ELR (cell line): ENCODE measurements around the gene IRF2.

Experiments used
- DNase-seq: peaks from one replicate; pipeline ENCODE4 v3.0.0-alpha.2; 2015; ENCODE audit warnings: low read depth

The IRF2 gene

GRCh38 chr4:184368290-184368689 lies 106.1 kb downstream of the IRF2 start:
- DNase-seq, result no peak

DNA sequence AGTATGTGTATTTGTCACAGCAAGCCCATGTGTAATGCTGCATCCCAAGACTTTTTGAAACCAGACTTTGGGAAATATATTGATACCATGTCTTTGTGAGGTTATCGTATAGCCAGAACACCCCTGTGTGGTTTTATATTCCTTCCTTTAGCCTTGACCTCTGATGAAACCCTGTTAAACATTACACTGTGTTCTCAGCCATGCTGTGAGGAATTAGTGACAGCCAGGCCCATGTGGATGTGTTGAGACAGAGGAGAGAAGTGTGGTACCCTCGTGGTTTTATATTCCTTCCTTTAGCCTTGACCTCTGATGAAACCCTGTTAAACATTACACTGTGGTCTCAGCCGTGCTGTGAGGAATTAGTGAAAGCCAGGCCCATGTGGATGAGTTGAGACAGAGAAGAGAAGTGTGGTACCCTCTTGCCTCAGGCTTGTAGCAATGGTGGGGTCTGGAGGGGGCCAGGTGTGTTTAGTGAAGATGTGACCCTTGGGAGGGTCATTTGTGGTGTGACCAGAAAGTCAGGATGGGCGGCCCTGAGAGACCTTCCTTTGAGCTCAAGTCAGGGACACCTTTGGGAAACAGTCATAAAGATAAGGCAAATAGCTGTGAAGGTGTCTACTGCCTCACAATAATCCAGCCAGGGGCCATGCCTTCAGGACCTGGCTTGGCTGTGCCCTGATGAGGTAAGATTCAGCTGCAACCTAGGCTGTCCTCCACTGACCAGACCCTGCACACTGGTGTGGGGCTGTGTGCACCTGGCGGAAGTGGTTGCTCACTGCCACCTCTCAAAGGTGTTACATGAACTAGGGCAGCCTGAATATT lies 110.0 kb downstream of the IRF2 start:
- no peak for DNase-seq

GRCh38 chr4:184363258-184363657 lies 111.1 kb downstream of the IRF2 start:
- no peak for DNase-seq

GRCh38 chr4:184362396-184362795 lies 112.0 kb downstream of the IRF2 start:
- no peak for DNase-seq

GRCh38 chr4:184361443-184361842 lies 112.9 kb downstream of the IRF2 start:
- no peak for DNase-seq

DNA sequence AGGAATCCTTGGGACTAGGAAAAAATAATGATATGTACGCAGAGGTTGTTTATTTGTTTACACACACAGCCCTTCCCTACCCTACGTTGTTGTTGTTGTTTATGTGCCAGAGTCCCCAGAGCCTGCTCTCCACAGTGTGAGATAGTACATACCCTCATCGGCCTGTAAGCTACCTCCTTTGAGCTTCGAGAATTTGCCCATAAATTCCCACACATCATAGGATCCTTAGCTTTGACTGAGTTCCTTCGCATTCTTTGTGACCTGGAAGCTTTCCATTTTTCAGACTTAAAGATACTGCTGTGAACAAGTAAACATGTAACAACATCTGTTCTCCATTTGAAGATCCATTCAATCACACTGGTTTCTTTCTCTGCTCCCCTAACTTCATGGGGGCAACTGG lies 114.5 kb downstream of the IRF2 start:
- no peak for DNase-seq

GRCh38 chr4:184358521-184359232 lies 115.7 kb downstream of the IRF2 start:
- DNase-seq, result no peak

DNA sequence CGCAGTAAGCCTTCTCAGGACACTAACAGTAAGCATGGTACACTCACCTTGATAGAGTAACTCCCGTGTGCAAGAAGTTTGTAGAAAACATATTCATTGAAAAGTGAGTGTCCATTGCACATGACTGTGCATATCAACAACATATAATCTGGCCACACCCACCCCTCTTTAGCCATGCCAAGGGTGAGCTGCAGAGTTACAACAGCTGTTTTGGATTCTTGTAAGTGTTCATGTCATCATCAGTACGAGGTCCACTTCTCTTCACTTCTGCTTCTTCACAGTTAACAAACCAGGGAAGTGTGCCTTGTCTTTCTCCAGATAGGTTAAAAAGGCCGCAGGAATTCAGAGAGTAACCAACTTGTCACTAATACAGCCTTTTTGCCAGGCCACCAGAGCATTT lies 116.6 kb downstream of the IRF2 start:
- no peak for DNase-seq

GRCh38 chr4:184357165-184357564 lies 117.2 kb downstream of the IRF2 start:
- no peak for DNase-seq

- no peak for DNase-seq
Measured at GRCh38 chr4:184356366-184356765, 118.0 kb downstream of the IRF2 start.

DNA sequence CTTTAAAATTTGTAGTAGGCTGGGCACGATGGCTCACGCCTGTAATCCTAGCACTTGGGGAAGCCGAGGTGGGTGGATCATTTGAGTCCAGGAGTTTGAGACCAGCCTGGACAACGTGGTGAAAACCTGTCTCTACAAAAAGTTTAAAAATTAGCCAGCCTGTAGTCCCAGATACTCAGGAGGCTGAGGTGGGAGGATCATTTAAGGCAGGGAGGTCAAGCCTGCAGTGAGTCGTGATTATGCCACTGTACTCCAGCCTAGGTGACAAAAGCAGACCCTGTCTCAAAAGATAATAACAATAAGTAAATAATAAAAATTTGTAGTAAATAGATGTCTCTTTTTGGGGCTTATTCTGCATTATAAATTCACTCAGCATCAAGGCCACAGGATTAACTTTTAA lies 118.5 kb downstream of the IRF2 start:
- no peak for DNase-seq

DNA sequence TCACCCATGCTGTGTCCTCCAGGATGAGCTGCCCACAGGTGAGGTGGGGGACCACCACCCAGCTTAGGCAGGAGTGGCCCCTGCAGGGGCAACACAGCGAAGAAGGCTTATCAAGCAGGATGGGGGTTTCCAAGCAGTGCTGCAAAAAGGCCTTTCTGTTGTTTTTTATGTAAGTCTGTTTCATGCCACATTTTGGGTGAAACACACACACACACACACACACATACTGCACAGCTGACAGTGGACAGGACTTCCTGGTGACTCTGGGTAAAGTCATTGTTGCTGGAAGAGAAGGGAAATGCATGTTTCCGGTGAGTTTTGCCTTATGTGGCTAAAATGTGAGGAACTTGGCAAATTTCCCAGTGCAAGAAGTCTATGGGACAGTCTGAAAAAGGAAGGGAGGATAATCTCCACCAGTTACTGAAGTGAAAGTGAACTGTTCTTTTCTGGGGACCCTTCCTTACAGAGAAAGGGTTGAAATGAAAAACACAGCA lies 119.2 kb downstream of the IRF2 start:
- peak; percentile 94 for DNase-seq

DNA sequence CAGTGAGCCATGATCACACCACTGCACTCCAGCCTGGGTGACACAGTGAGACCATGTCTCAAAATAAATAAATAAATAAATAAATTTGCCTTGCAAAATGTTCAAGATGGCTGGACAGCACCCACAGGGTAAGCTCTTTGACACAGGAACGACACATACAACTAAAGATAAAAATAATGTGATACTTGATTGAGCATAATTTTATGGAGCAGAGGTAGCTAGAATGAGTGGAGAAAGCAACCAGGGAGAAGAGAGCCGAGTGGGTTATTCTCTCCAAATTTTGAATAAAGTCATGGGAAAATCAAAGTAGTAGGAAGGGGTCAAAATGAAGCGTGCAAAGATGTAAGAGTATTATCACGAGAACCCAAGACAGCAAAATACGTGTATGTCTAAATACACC lies 121.5 kb downstream of the IRF2 start:
- DNase-seq, result no peak

- DNase-seq, result no peak
Measured at GRCh38 chr4:184351560-184352451, 122.5 kb downstream of the IRF2 start.

DNA sequence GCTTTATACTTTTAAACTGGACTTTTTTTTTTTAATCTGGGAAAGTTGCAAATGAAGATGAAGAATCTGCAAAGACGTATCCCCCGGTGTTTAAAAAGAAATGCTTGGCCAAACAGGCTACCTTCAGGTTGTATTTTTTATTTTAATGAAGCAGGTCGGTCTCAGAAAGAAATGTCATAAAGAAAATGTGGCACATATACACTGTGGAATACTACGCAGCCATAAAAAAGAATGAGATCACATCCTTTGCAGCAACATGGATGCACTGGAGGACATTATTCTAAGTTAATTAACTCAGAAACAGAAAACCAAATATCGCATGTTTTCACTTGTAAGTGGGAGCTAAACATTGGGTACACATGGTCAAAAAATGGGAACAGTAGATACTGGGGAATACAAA lies 123.4 kb downstream of the IRF2 start:
- no peak for DNase-seq

DNA sequence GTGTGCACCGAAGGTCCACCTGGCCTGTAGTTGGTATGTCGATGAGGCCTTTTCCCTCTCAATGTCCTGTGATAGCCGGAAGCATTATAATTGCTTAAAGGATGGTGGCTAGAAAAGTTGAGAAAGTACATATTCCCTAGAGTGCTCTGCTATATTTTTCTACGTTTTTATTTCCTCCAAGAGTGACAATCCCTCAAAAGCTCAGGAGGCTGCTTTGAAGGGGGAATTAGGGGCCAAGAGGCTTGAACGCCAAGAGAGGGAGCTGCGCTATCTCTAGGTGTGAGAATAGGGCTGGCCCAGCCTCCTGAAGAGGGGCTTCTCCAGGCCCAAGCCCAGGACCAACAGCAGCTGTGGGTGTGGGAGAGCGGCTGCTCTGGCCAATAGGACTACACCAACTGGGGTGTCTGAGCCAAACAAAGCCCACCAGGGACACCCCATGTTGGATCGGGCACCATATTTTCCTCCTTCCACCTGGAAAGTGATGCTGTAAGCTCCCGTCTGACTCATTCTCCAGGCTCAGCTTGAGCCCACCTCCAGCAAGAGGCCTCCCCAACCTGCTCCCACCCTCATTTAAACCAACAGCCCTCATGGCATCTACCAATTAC lies 124.0 kb downstream of the IRF2 start:
- DNase-seq, result no peak

GRCh38 chr4:184349283-184350039 lies 124.9 kb downstream of the IRF2 start:
- no peak for DNase-seq

GRCh38 chr4:184348311-184349233 lies 125.8 kb downstream of the IRF2 start:
- DNase-seq, result no peak

GRCh38 chr4:184347251-184348239 lies 126.8 kb downstream of the IRF2 start:
- DNase-seq, result no peak
